ENCODE data around the gene PLS1.
A peak's percentile ranks its signal among the peaks of the same experiment; 100 is the strongest.
"Not testable (repeated sequence)": the region's sequence is repeated elsewhere in the genome, so short reads cannot be mapped to it uniquely, and the experiment has no call there.

Gene PLS1

GRCh38 chr3:142597906-142598305 is 1.7 kb downstream of the PLS1 start:
- no peak for DNase-seq

DNA sequence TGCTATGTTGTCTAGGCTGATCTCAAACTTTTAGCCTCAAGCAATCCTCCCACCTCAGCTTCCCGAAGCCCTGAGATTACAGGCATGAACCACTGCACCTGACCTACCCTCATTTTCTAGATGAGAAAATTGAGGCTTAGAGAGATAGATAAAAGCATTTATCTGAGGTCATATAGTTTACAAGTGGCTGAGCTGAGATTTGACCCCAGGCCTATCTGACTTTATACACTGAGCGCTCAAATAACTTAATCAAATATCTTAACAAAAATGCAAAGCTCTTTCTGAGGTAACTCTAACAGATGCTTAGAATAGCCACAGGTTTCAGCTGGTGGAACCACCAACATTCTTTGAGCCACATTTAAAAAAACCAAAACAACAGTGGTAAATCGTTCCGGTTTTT is 5.5 kb downstream of the PLS1 start:
- DNase-seq, result no peak

DNA sequence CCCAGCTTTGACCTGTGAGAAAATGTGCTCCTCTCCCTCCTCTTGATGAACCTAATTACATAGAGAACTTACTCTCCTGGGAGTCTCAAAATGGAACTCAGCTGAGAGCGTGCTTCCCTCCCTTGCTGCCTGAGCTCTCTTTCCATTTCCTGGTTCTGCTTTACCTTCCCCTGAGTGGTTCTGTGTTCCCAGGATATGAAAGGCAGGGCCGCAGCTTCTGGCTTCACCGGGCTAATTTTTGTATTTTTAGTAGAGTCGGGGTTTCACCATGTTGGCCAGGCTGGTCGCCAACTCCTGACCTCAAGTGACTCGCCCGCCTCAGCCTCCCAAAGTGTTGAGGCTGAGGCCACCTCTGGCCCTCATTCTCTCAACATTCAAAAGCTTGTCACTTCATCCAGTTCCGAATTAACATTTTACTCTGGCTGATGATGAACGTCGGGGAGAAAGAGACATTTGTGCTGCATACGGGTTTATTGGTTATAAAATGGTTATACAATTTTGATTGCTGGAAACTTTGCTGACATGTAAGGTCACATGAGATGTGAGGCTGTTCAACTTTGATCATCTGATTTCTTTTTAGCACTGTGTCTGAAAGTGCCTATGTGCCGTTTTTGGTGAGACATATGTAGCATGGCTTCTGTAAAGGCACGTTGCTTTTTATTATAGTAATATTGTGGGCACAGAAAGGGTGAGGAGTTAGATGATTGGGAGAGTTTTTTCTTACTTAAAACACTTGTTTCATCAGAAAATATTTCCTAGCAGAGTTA is 6.6 kb downstream of the PLS1 start:
- DNase-seq, result no peak

DNA sequence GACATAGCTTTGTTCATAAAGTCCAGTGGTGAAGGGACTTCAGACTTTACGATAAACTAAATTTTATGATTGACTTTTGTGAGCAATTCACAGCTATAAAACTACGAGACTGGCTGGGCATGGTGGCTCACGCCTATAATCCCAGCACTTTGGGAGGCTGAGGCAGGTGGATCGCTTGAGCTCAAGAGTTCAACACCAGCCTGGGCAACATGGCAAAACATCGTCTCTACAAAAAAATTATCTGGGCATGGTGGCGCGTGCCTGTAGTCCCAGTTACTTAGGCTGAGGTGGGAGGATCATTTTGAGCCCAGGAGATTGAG is 7.2 kb downstream of the PLS1 start:
- DNase-seq, result not testable (repeated sequence)

DNA sequence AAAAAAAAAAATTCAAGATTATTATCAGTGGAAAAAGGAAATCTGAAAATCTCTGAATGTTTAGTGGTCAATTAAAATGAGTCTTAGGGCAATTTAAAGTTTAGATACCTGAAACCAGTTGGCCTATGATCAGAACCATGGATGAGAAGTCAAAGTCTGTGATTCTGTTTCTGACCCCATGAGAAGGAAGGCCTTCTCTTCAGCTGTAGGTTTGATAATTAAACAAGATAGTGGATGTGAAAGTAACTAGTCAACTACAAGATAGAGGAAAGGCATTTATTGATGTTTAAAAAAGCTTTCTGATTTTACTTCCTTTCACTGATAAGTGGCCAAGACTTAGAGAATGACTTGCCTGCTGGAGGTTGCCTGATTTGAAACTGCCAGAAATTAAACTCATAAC is 8.7 kb downstream of the PLS1 start:
- no peak for DNase-seq

DNA sequence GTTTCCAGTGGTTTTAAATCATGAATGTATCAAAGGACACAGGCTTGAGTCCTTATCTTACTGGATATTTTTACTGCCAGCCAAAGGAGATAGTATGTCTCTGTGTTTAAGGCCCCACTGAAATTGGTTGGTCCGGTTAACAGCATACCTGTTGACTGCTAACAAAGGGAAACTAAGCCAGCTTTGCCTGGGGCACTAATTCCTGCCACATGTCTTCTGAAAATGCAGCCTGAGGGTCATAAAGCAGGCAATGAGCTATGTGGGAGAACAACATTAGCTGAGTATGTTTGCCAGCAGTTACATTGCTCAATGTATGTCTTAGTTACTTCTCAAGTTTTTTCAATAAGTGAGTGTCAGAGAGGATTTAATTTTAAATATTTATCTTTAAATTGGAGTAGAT is 12.4 kb downstream of the PLS1 start:
- DNase-seq, result no peak

DNA sequence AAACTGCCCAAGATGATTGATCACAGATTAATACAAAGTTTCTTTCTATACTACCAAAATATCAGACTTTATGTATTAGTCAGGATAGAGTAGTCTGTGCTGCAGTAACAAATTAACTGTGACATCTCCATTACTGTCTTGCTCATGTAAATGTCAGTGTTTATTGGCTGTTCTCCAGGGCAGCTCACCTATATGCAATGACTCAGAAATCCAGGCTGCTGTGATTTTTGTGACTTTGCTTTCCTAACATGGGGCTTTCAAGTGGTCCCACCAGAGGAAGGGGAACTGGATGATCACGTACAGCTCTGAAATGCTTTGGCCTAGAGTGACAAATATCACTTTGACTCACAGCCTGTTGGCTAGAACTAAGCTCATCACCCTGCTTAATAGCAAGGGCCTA is 12.9 kb downstream of the PLS1 start:
- DNase-seq, result no peak

DNA sequence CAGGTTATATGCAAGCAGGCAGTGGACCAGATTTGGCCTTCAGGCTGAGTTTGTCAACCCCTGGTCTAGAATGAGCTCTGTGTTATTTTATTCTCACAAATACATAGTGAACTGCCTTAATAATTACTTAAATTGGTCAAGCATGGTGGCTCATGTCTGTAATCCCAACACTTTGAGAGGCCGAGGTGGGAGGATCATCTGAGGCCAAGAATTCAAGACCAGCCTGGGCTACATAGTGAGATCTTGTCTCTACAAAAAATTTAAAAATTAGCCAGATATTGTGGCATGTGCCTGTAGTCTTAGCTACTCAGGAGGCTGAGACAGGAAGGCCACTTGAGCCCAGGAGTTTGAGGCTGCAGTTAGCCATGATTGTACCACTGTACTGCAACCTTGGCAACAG is 15.0 kb downstream of the PLS1 start:
- DNase-seq, result no peak

DNA sequence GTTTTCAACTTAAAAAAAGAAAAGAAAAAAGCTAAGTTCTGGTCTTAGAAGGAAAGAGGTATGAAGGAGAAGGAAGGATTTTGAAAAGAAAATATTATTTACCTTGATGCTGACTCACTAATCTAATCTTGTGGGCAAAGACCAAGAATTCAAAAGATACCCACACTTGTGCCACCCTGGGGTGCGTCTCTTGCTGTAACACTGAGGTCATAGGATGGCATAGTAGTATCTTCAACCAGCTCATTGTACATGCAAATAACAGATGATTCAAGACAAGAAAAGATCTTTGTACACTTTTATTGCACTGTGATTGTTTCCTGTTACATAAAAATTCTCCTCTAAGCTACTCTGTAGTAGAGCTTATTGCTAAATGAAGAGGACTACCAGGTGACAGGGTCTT is 17.3 kb downstream of the PLS1 start:
- no peak for DNase-seq

GRCh38 chr3:142614059-142614626 is 17.9 kb downstream of the PLS1 start:
- DNase-seq, result no peak

- DNase-seq, result no peak
These were observed 19.0 kb downstream of the PLS1 start for GRCh38 chr3:142615171-142615570.

- DNase-seq, result no peak
These were observed 22.8 kb downstream of the PLS1 start for GRCh38 chr3:142618917-142619461.

- peak; percentile 6 for DNase-seq
These were observed 26.2 kb downstream of the PLS1 start for GRCh38 chr3:142622405-142622804.

DNA sequence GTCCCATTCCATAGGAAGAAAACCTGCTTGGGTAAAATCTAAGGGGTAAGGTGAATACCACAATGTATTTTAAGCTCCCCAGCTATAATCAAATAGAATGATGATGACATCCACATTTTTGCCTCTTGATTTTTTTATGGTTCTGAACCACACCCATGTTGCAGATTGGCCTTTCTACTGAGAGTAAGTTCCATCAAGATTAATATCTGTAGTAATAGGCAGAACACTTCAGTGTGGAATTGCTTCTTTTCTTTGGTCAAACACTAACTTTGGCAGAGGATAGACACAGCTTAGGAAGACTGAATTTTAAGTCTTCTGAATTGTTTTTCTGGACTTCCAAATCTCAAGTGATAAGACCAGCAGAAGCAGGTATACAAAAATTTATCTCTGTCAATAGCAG is 27.0 kb downstream of the PLS1 start:
- no peak for DNase-seq

- no peak for DNase-seq
These were observed 28.4 kb downstream of the PLS1 start for GRCh38 chr3:142624341-142625152.

DNA sequence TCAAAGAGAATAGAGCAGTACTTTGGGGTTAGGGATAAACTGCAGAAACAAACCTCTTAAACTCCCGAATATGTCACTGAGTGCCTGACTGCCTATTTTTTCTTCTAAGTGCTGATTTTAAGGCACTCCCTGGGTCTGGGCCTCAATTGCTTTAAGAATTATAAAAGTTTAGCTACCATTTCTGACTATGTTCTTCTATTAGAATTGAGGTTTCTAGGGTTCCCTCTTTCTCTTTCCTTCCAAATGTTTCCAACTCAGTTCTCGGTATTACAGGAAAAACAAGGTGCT is 28.9 kb downstream of the PLS1 start:
- DNase-seq, result no peak

- no peak for DNase-seq
These were observed 30.8 kb downstream of the PLS1 start for GRCh38 chr3:142626971-142627370.

- no peak for DNase-seq
These were observed 32.6 kb downstream of the PLS1 start for GRCh38 chr3:142628801-142629200.

- no peak for DNase-seq
These were observed 36.9 kb downstream of the PLS1 start for GRCh38 chr3:142633073-142633472.

GRCh38 chr3:142636050-142636449 is 39.9 kb downstream of the PLS1 start:
- DNase-seq, result no peak

DNA sequence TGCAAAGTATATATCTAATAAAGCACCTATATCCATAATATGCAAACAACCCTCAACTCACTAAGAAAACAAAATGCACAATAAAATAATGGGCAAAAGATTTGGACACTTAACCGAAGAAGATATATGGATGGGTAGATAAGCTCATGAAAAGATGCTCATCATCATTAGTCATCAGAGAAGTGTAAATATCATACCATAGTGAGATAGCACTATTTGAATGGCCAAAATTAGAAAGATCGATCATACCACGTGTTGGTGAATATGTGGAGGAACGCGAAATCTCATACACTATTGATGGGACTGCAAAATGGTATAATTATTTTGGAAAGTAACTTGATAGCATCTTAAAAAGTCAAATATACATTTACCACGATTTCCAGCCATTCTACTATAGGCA is 40.5 kb downstream of the PLS1 start:
- DNase-seq, result no peak

GRCh38 chr3:142638291-142638690 is 42.1 kb downstream of the PLS1 start:
- no peak for DNase-seq

- no peak for DNase-seq
These were observed 45.3 kb downstream of the PLS1 start for GRCh38 chr3:142641504-142641903.

DNA sequence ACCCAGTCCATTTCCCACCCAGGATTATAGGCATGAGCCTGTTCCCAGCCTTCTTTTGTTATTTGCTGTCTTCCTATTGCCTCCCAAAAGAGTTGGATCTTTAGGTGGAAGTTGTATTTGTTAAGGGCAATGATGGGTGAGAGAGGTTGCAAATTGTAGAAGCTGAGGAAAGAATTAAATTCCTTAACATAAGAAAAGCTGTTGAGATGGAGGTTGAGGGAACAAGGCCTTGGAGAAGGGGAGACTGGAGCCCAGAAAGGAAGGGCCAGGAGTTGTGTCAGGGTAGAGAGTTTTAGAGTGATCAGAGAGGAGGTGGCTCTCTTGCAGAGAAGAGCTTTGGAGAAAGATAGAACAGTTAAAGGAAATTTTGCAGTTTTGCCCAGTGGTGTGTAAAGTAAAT is 46.8 kb downstream of the PLS1 start:
- no peak for DNase-seq

All from eye (tissue), 1 donor.